Activated naive CD8-positive, alpha-beta T cell treated with anti-CD3 and anti-CD28 coated beads for 36 hours (primary cell): Measurements from ENCODE around the gene DCN. TPM values are rescaled to one million over a fixed set of nuclear protein-coding genes. Genes with fewer than 3 reads are reported as not detected.

Experiments used
- DNase-seq: peaks from one replicate; pipeline ENCODE4 v3.0.0; 2021
- H3K27ac Mint-ChIP-seq: one replicate; pipeline ENCODE4 v1.8.0; 2022; ENCODE audit warnings: mild to moderate bottlenecking, moderate library complexity, mixed read lengths
- H3K27me3 Mint-ChIP-seq: one replicate; pipeline ENCODE4 v1.8.0; 2022; ENCODE audit warnings: mild to moderate bottlenecking, mixed read lengths
- H3K36me3 Mint-ChIP-seq: one replicate; pipeline ENCODE4 v1.8.0; 2021; ENCODE audit warnings: mild to moderate bottlenecking, mixed read lengths
- H3K4me1 Mint-ChIP-seq: one replicate; pipeline ENCODE4 v1.8.0; 2021; ENCODE audit warnings: mixed read lengths
- H3K4me3 Mint-ChIP-seq: one replicate; pipeline ENCODE4 v1.8.0; 2022; ENCODE audit warnings: mild to moderate bottlenecking, moderate library complexity, mixed read lengths
- H3K9me3 Mint-ChIP-seq: one replicate; pipeline ENCODE4 v1.8.0; 2022; ENCODE audit warnings: mixed read lengths
- total RNA-seq, 2 experiments: library from RNA; stranded (reverse); gene quantifications; one replicate each; pipeline ENCODE4 v1.2.3, GENCODE V29; 2021

Gene DCN
- total RNA-seq, 2 experiments from 2014 or later: not detected

GRCh38 chr12:91176915-91177314 lies 5.7 kb downstream of the DCN start:
- Mint-ChIP-seq H3K36me3 (no peaks in the 10 kb centered on the region), H3K9me3 (no peaks in the 10 kb centered on the region), H3K27me3 (no peaks in the 10 kb centered on the region), H3K27ac (no peak overlapping the region), H3K4me1 (peaks cover 3% of the 10 kb centered on the region), H3K4me3 (no peak overlapping the region)
- DNase-seq: no peak

- Mint-ChIP-seq H3K36me3 (no peaks in the 10 kb centered on the region), H3K27me3 (no peaks in the 10 kb centered on the region), H3K27ac (no peak overlapping the region), H3K4me3 (no peak overlapping the region), H3K9me3 (no peaks in the 10 kb centered on the region), H3K4me1 (peaks cover 3% of the 10 kb centered on the region)
- DNase-seq: no peak
Observed at GRCh38 chr12:91176358-91176757, 6.3 kb downstream of the DCN start.

- Mint-ChIP-seq H3K9me3 (no peaks in the 10 kb centered on the region), H3K4me3 (no peak overlapping the region), H3K27ac (no peak overlapping the region), H3K27me3 (peaks cover 3% of the 10 kb centered on the region), H3K4me1 (peaks cover under 1% of the 10 kb centered on the region), H3K36me3 (no peaks in the 10 kb centered on the region)
- DNase-seq: no peak
Observed at GRCh38 chr12:91173124-91173523, 9.5 kb downstream of the DCN start.

DNA sequence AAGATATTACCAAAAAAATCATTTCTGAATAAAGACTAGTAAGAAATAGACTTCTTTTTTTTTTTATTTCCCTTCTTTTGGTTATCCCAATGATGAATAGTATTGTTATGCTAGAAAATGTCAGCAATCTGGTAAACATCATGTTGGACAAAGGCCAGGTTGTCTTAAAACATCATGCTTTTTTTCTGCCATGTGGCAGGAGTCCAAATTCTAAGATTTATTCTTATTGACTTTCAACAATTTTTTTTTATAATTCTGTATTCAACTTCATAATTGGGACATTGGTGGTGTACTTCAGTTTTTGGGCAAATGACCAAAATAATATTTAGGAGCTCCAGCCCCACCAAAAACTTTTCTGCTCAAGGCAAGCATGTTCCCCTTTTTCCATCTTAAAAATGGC lies 10.5 kb downstream of the DCN start:
- no peaks in the 10 kb centered on the region for H3K4me1 Mint-ChIP-seq
- H3K27ac Mint-ChIP-seq: no peak overlapping the region
- no peak for DNase-seq
- no peaks in the 10 kb centered on the region for H3K36me3 Mint-ChIP-seq
- H3K4me3 Mint-ChIP-seq: no peak overlapping the region
- no peaks in the 10 kb centered on the region for H3K9me3 Mint-ChIP-seq
- peaks cover 3% of the 10 kb centered on the region for H3K27me3 Mint-ChIP-seq

- H3K27ac Mint-ChIP-seq: no peak overlapping the region
- no peaks in the 10 kb centered on the region for H3K36me3 Mint-ChIP-seq
- H3K9me3 Mint-ChIP-seq: no peaks in the 10 kb centered on the region
- no peak overlapping the region for H3K4me3 Mint-ChIP-seq
- DNase-seq: no peak
- H3K4me1 Mint-ChIP-seq: no peaks in the 10 kb centered on the region
- H3K27me3 Mint-ChIP-seq: peaks cover 3% of the 10 kb centered on the region
Observed at GRCh38 chr12:91171476-91171875, 11.1 kb downstream of the DCN start.

DNA sequence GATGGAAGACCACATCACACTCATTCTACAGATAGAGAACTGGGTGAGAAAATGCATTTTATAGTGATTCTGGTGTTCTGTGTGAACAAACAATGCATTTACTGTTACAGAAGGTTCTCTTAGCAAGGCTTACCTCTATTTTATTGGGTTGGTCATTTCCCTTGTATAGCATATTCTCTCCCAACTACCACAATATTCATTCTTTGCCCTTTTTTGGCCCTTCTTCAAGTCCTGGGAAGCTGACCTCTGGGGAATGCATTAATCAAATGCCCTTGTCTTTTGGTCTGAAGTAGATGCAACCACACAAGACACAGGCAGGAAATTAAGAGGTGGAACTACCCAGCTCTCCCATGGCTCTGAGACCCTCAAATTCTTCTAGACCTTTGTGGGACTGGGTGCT lies 19.5 kb downstream of the DCN start:
- H3K4me1 Mint-ChIP-seq: no peaks in the 10 kb centered on the region
- H3K36me3 Mint-ChIP-seq: no peaks in the 10 kb centered on the region
- no peak for DNase-seq
- peaks cover 3% of the 10 kb centered on the region for H3K27me3 Mint-ChIP-seq
- H3K9me3 Mint-ChIP-seq: no peaks in the 10 kb centered on the region
- no peak overlapping the region for H3K4me3 Mint-ChIP-seq
- no peak overlapping the region for H3K27ac Mint-ChIP-seq

- Mint-ChIP-seq H3K36me3 (no peaks in the 10 kb centered on the region), H3K9me3 (no peaks in the 10 kb centered on the region), H3K27me3 (peaks cover 3% of the 10 kb centered on the region), H3K27ac (no peak overlapping the region), H3K4me3 (no peak overlapping the region), H3K4me1 (no peaks in the 10 kb centered on the region)
- no peak for DNase-seq
Observed at GRCh38 chr12:91161009-91161408, 21.6 kb downstream of the DCN start.

DNA sequence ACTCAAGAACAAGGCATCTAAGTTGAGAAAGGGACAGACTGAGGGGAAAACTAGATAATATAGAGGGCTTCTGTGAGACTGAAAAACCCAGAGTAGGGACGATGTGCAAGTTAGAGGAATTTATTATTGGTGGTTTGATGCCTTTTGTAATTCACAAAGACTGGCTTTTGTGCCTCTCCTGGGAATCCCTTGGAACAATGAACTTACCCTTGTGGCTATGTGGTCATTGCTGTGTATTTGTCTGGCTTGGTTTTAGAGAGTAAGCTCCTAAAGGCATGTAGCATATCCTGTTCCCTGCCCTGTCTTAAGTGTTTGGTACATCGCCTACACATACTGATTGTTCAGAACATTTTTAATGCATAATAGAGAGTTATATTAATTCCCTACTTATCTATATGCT lies 26.6 kb downstream of the DCN start:
- DNase-seq: no peak
- Mint-ChIP-seq H3K27ac (no peak overlapping the region), H3K36me3 (no peaks in the 10 kb centered on the region), H3K4me3 (no peak overlapping the region), H3K9me3 (no peaks in the 10 kb centered on the region), H3K4me1 (no peaks in the 10 kb centered on the region), H3K27me3 (no peaks in the 10 kb centered on the region)

DNA sequence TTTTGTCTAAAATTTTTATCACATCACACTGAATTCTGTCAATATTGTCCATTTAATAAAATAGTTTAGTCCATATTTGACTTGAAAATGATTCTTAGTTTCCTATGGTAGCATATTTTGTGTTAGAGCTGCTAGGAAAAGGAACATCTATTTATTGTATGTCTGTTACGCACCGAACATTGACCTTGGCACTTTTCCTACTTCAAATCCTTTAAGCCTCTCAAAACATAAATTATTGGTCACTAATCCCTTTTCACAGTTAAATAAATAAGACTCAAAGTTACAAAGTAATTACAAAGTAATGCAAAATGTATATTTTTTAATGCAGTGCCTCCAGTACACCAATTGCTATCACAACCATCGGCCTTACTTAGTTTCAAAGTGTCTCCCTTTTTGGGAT lies 28.5 kb downstream of the DCN start:
- no peaks in the 10 kb centered on the region for H3K4me1 Mint-ChIP-seq
- no peaks in the 10 kb centered on the region for H3K36me3 Mint-ChIP-seq
- no peak overlapping the region for H3K4me3 Mint-ChIP-seq
- no peaks in the 10 kb centered on the region for H3K27me3 Mint-ChIP-seq
- no peak overlapping the region for H3K27ac Mint-ChIP-seq
- no peak for DNase-seq
- H3K9me3 Mint-ChIP-seq: no peaks in the 10 kb centered on the region

DNA sequence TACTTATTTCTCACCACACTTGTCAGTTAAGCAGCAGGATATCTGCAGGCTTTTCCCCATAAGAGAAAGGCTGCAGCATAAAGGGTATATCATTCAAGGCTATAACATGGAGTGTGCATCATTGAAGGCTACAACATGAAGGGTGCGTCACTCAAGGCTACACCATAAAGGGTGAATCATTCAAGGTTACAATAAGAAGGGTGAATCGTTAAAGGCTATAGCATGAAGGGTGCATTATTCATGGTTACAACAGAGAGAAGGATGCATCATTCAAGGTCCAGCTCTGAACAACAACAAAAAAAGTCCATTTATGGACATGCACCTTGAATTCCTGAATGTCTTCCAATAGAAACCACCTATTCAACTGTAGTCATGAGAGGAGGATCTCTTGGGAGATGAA lies 38.6 kb downstream of the DCN start:
- Mint-ChIP-seq H3K9me3 (no peaks in the 10 kb centered on the region), H3K27me3 (no peaks in the 10 kb centered on the region), H3K4me1 (no peaks in the 10 kb centered on the region), H3K4me3 (no peak overlapping the region), H3K36me3 (no peaks in the 10 kb centered on the region), H3K27ac (no peak overlapping the region)
- DNase-seq: no peak

GRCh38 chr12:91143206-91143605 lies 39.4 kb downstream of the DCN start:
- Mint-ChIP-seq H3K27ac (no peak overlapping the region), H3K36me3 (no peaks in the 10 kb centered on the region), H3K4me1 (no peaks in the 10 kb centered on the region), H3K9me3 (no peaks in the 10 kb centered on the region), H3K27me3 (no peaks in the 10 kb centered on the region), H3K4me3 (no peak overlapping the region)
- DNase-seq: no peak

DNA sequence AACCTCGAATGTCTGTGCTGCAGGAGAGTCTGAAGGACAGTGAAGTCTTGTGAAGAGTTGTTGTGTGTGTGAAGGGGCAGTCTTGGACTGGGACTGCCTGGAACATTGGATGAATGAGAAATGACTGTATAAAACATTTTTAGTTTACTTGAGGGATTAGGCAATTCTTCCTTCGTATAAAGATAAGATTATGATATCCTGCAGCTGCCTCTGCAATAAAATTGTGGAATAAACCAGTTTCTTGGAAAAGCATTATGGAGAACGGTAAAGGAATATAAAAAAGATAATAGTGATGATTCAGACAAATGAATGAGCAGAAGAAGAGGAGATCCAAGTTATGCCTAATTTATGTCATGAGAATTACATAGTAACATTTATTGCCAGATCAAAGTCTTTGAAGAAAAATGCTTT lies 40.4 kb downstream of the DCN start:
- Mint-ChIP-seq H3K27me3 (no peaks in the 10 kb centered on the region), H3K27ac (no peak overlapping the region), H3K4me1 (no peaks in the 10 kb centered on the region), H3K9me3 (no peaks in the 10 kb centered on the region), H3K4me3 (no peak overlapping the region), H3K36me3 (no peaks in the 10 kb centered on the region)
- DNase-seq: no peak

GRCh38 chr12:91140026-91140931 lies 42.3 kb downstream of the DCN start:
- no peak for DNase-seq
- Mint-ChIP-seq H3K27me3 (peaks cover 2% of the 10 kb centered on the region), H3K27ac (no peak overlapping the region), H3K36me3 (no peaks in the 10 kb centered on the region), H3K4me1 (no peaks in the 10 kb centered on the region), H3K4me3 (no peak overlapping the region), H3K9me3 (no peaks in the 10 kb centered on the region)

- no peaks in the 10 kb centered on the region for H3K4me1 Mint-ChIP-seq
- no peak overlapping the region for H3K4me3 Mint-ChIP-seq
- H3K27ac Mint-ChIP-seq: no peak overlapping the region
- no peaks in the 10 kb centered on the region for H3K9me3 Mint-ChIP-seq
- H3K36me3 Mint-ChIP-seq: no peaks in the 10 kb centered on the region
- H3K27me3 Mint-ChIP-seq: peaks cover 5% of the 10 kb centered on the region
- no peak for DNase-seq
Observed at GRCh38 chr12:91139286-91139685, 43.3 kb downstream of the DCN start.

DNA sequence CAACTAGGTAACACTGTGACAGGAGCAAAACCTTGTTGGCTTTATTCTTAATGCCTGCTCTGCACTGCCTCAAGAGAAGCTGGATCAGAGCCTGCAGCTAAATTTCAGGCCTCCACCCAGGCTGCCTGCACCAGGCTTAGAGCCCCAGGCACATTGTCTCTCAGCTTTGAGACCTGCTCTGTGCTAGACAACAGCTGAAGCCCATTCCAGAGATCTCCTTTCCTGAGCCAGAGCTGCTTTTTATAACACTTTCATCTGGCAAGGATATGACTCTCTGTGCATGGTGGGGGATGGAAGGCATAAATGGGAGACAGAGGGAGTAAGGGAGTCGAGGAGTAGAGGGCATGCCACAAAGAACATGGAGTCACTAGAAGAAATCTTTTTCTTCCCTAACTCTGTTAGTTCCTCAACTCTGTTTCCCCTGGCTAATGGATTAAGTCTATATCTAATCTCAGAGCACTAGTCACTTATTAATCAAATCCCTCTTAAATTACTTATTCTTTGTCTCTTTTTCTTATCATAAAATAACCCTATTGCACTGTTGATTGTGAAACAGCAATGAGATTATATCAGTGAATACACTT lies 44.2 kb downstream of the DCN start:
- no peak for DNase-seq
- no peaks in the 10 kb centered on the region for H3K4me1 Mint-ChIP-seq
- peaks cover 5% of the 10 kb centered on the region for H3K27me3 Mint-ChIP-seq
- H3K27ac Mint-ChIP-seq: no peak overlapping the region
- H3K9me3 Mint-ChIP-seq: no peaks in the 10 kb centered on the region
- no peaks in the 10 kb centered on the region for H3K36me3 Mint-ChIP-seq
- H3K4me3 Mint-ChIP-seq: no peak overlapping the region

GRCh38 chr12:91133871-91134270 lies 48.7 kb downstream of the DCN start:
- DNase-seq: no peak
- H3K4me3 Mint-ChIP-seq: no peak overlapping the region
- H3K9me3 Mint-ChIP-seq: no peaks in the 10 kb centered on the region
- H3K27ac Mint-ChIP-seq: no peak overlapping the region
- no peaks in the 10 kb centered on the region for H3K36me3 Mint-ChIP-seq
- peaks cover 13% of the 10 kb centered on the region for H3K27me3 Mint-ChIP-seq
- no peaks in the 10 kb centered on the region for H3K4me1 Mint-ChIP-seq
